Measurements from ENCODE around the gene UCP2.

Gene UCP2

GRCh38 chr11:73974604-73975478 lies 7.8 kb downstream of the UCP2 start:
- no peak overlapping the region for H3K4me3 ChIP-seq (ENCODE audit: low read depth, low read length)
- no peak for DNase-seq (ENCODE audit: low read depth)
- TF ChIP-seq CTCF (IDR thresholded peaks at IDR 0.05; ENCODE audit: low read depth, low read length) (no peak), POLR2A (IDR thresholded peaks at IDR 0.05; ENCODE audit: extremely low read depth, insufficient read length) (no peak), MAX (IDR thresholded peaks at IDR 0.05; ENCODE audit: low read depth, low read length) (no peak), MYC (IDR thresholded peaks at IDR 0.05; ENCODE audit: low read depth, low read length) (no peak)

GRCh38 chr11:73972620-73973449 lies 9.8 kb downstream of the UCP2 start:
- no peak for TF ChIP-seq MAX (IDR thresholded peaks at IDR 0.05; ENCODE audit: low read depth, low read length)
- TF ChIP-seq POLR2A (IDR thresholded peaks at IDR 0.05; ENCODE audit: extremely low read depth, insufficient read length), result no peak
- no peak for TF ChIP-seq CTCF (IDR thresholded peaks at IDR 0.05; ENCODE audit: low read depth, low read length)
- DNase-seq (ENCODE audit: low read depth), result peak; percentile 37
- no peak overlapping the region for H3K4me3 ChIP-seq (ENCODE audit: low read depth, low read length)

GRCh38 chr11:73972187-73972586 lies 10.5 kb downstream of the UCP2 start:
- TF ChIP-seq POLR2A (IDR thresholded peaks at IDR 0.05; ENCODE audit: extremely low read depth, insufficient read length) (no peak), MYC (IDR thresholded peaks at IDR 0.05; ENCODE audit: low read depth, low read length) (no peak), CTCF (IDR thresholded peaks at IDR 0.05; ENCODE audit: low read depth, low read length) (no peak), MAX (IDR thresholded peaks at IDR 0.05; ENCODE audit: low read depth, low read length) (no peak)
- DNase-seq (ENCODE audit: low read depth), result peak; percentile 38
- no peak overlapping the region for H3K4me3 ChIP-seq (ENCODE audit: low read depth, low read length)

- no peak overlapping the region for H3K4me3 ChIP-seq (ENCODE audit: low read depth, low read length)
- TF ChIP-seq MYC (IDR thresholded peaks at IDR 0.05; ENCODE audit: low read depth, low read length) (no peak), POLR2A (IDR thresholded peaks at IDR 0.05; ENCODE audit: extremely low read depth, insufficient read length) (no peak), MAX (IDR thresholded peaks at IDR 0.05; ENCODE audit: low read depth, low read length) (no peak), CTCF (IDR thresholded peaks at IDR 0.05; ENCODE audit: low read depth, low read length) (no peak)
- peak; percentile 56 for DNase-seq (ENCODE audit: low read depth)
Observed at GRCh38 chr11:73971175-73971719, 11.4 kb downstream of the UCP2 start.

GRCh38 chr11:73969991-73970800 lies 12.4 kb downstream of the UCP2 start:
- TF ChIP-seq MAX (IDR thresholded peaks at IDR 0.05; ENCODE audit: low read depth, low read length), result no peak
- TF ChIP-seq POLR2A (IDR thresholded peaks at IDR 0.05; ENCODE audit: extremely low read depth, insufficient read length), result no peak
- no peak for TF ChIP-seq CTCF (IDR thresholded peaks at IDR 0.05; ENCODE audit: low read depth, low read length)
- TF ChIP-seq MYC (IDR thresholded peaks at IDR 0.05; ENCODE audit: low read depth, low read length), result no peak
- DNase-seq (ENCODE audit: low read depth), result peak; percentile 30

More at GRCh38 chr11:73969991-73970800, 12.4 kb downstream of the UCP2 start:
- H3K4me3 ChIP-seq (ENCODE audit: low read depth, low read length), result no peak overlapping the region

All from NB4 (cell line).